ENCODE measurements around the gene RNF181. TPM values are rescaled to one million over a fixed set of nuclear protein-coding genes. Genes with fewer than 3 reads are reported as not detected.
A peak's percentile ranks its signal among the peaks of the same experiment; 100 is the strongest.

Gene RNF181
- total and polyA plus RNA-seq, 2 of the 13 experiments (the other 11 are each of a cell fraction or from before 2014, with no cell fraction given) = 224 to 578 TPM

- no peaks in the 10 kb centered on the region; a peak in 1 of 5 replicates for H3K27me3 ChIP-seq (ENCODE audit: control insufficient read depth in 1 of 2, insufficient read depth in 2 of 2, low read length in 2 of 2)
- no peak overlapping the region for H3K4me3 ChIP-seq (replicated peaks in 1 of 3; ENCODE audit: insufficient read depth in 1 of 3, low read depth in 2 of 3, low read length in 3 of 3)
- POLR2A ChIA-PET = interaction anchor here (1.4 to 25.9 kb wide), 6 partner anchors 5 to 180 kb away, joined by 4 to 795 read pairs (median 358); partner anchors contain the start of genes C2orf68, GGCX, RNF181 and SH2D6
- intact Hi-C loops (cut with micrococcal nuclease; ENCODE audit: unreplicated experiment) (no loop called here), in situ Hi-C loops (cut with HindIII; ENCODE audit: extremely low pct_ligation_motif_present, low pct_unique_long_range_greater_than_20kb) (no loop called here)
- no peak for ATAC-seq
- H3K79me2 ChIP-seq (ENCODE audit: insufficient read depth, low read length) = peaks cover 57% of the 10 kb centered on the region
- peak overlapping the region; percentile 7; the same call in 1 of the 2 replicates for H3K4me2 ChIP-seq (ENCODE audit: low read depth, low read length)
- no peak for DNase-seq (ENCODE audit: low spot score)
- peaks cover 76% of the 10 kb centered on the region for H3K4me1 ChIP-seq (ENCODE audit: insufficient read depth, low read length)
- no peak overlapping the region for H2AFZ ChIP-seq (ENCODE audit: low read length)
- 89% methylated on average over 2 of the region's 3 CpGs for whole genome bisulfite sequencing (ENCODE audit: low lambda C conversion rate)
- H3K36me3 ChIP-seq (replicated peaks in 1 of 2; ENCODE audit: control insufficient read depth in 1 of 2, insufficient read depth in 2 of 2, low read length in 2 of 2) = peaks cover 7 to 38% of the 10 kb centered on the region in 2 experiments
- no peak for FAIRE-seq
- CTCF ChIA-PET (ENCODE audit: low intra/inter-chr PET ratio, low total read pairs) = no interaction called here
- H3K9me3 ChIP-seq (ENCODE audit: low read length) = no peaks in the 10 kb centered on the region
- no TSS peak for BruUV-seq (replicated peaks)
- no peak overlapping the region for H3K9ac ChIP-seq (ENCODE audit: insufficient read depth, low read depth, low read length)
- TF ChIP-seq ZSCAN25 (CRISPR knock-in tag; IDR thresholded peaks at IDR 0.05) (no peak), RELA (CRISPR knock-in tag; IDR thresholded peaks at IDR 0.05) (no peak), MXD1 (CRISPR knock-in tag; IDR thresholded peaks at IDR 0.05) (no peak), BHLHE40 (IDR thresholded peaks at IDR 0.05; ENCODE audit: low read length) (no peak), ZNF841 (CRISPR knock-in tag; IDR thresholded peaks at IDR 0.05; ENCODE audit: borderline replicate concordance) (no peak), GATAD1 (CRISPR knock-in tag; IDR thresholded peaks at IDR 0.05) (no peak), AGO1 (IDR thresholded peaks at IDR 0.05; ENCODE audit: low read depth, low read length, poor library complexity, severe bottlenecking) (peak; percentile 10), HHEX (CRISPR knock-in tag; IDR thresholded peaks at IDR 0.05) (no peak), POLR2AphosphoS5 (IDR thresholded peaks at IDR 0.05; ENCODE audit: low read depth, low read length) (0 out of 2 replicates have a peak, but pooled peaks have one; percentile 5), HNRNPH1 (optimal IDR thresholded peaks at IDR 0.05; ENCODE audit: low read depth, low read length) (no peak), TBL1XR1 (IDR thresholded peaks at IDR 0.05; ENCODE audit: borderline replicate concordance, low read length, partially characterized antibody) (no peak), ZNF709 (CRISPR knock-in tag; IDR thresholded peaks at IDR 0.05) (no peak), POLR2G (IDR thresholded peaks at IDR 0.05; ENCODE audit: low read depth, low read length) (peak; percentile 58), ZNF329 (CRISPR knock-in tag; IDR thresholded peaks at IDR 0.05; ENCODE audit: low read depth) (no peak), ZNF550 (CRISPR knock-in tag; IDR thresholded peaks at IDR 0.05; ENCODE audit: borderline replicate concordance) (no peak), TCF7 (IDR thresholded peaks at IDR 0.05; ENCODE audit: low read depth) (no peak), PITX1 (CRISPR knock-in tag; IDR thresholded peaks at IDR 0.05) (no peak), ZNF674 (CRISPR knock-in tag; IDR thresholded peaks at IDR 0.05; ENCODE audit: low read depth) (0 out of 2 replicates have a peak, but pooled peaks have one; percentile 35), NONO (IDR thresholded peaks at IDR 0.05) (no peak), NONO (CRISPR knock-in tag; conservative IDR thresholded peaks at IDR 0.05) (0 out of 2 replicates have a peak, but pooled peaks have one; percentile 40)
- peak overlapping the region; percentile 80 for H3K27ac ChIP-seq (ENCODE audit: extremely low read length, insufficient read depth, low read length)
- H4K20me1 ChIP-seq (ENCODE audit: insufficient read depth, low read length) = 0 out of 2 replicates have a peak, but pooled peaks cover 3% of the 10 kb centered on the region
Observed at GRCh38 chr2:85600235-85600575, 4.7 kb downstream of the RNF181 start.
